ENCODE data around the gene VWF. TPM values are rescaled to one million over a fixed set of nuclear protein-coding genes. Genes with fewer than 3 reads are reported as not detected.
A peak's percentile ranks its signal among the peaks of the same experiment; 100 is the strongest.
"Not testable (repeated sequence)": the region's sequence is repeated elsewhere in the genome, so short reads cannot be mapped to it uniquely, and the experiment has no call there.

Gene VWF
- 0.05 TPM in 1 of 2 replicates, not detected in the other for total RNA-seq (2014; rRNA removed; shearing (Covaris generic))

DNA sequence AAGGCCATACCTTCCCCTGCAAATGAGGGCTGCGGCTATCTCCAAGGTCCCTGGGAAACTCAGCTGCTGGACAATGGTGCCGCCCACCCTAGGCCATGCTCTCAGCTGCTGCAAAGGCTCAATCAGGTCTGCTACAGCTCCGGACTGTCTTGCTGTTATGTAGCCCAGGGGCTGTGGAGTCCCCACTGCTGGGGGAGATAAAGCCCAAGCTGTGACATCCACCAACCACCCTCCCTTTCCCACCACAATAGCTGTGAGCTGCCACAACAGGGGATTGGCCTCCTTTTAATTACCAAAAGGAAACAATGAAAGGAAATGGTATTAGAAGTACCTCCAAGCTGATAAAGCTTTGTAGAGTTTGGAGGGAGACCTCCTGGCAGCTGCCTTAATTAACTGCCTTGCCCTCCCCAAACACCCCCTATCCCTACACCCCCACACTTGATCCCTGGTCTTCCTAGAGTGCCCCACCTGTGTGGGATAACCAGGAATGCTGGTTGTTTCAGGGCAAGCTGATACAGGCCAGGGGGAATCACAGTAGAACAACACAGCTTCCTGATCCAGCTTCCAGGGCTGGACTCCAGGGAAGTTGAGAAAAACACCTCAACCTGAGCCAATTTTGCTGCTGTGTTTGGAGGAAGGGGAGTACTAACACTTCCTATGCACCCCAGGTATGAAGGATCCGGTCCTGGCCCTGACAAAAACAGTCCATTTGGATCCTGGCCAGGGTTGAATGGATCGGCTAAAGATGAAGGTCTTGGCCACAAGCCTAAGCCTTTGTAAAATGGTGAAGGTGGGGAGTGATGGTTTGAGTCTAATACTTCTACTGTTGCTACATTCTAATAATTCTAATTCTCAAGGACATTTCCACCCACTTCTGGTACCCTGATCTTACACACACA lies at the start of gene VWF:
Gene VWF, minus strand, starts transcription at position 260 of the 899 bp plus-strand sequence. CDS start 1,474 bp downstream, outside the sequence.
- no peak for DNase-seq (ENCODE audit: low read depth)

DNA sequence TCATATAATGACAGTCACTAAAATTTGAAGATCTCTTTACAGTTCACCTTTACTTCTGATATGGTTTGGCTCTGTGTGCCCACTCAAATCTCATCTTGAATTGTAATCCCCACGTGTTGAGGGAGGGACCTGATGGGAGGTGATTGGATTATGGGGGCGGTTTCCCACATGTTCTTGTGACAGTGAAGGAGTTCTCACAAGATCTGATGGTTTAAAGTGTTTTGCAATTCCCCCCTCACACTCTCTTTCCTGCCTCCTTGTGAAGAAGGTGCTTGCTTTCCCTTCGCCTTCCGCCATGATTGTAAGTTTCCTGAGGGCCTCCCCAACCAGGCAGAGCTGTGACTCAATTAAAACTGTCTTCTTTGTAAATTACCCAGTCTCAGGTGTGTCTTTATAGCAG lies 48.4 kb upstream of the VWF start:
- DNase-seq (ENCODE audit: low read depth) = no peak

DNA sequence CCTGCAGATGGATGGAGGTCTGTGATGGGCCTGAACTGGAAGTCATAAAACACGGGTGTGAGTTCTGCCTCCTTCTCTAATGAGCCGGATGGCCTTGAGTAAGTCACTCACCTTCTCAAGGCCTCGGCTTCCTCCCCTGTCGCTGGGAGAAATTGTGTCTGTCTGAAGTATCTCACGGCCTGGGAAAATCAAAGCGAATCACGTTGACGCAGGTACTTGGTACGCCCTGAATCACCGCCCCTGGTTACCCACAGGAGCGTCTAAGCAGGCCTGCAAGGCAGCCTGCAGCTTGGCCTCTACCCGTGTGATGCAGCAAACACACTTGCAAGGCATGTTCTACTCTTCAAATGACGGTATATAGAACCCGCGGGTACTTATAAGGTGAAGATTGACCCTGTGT lies 47.6 kb upstream of the VWF start:
- no peak for DNase-seq (ENCODE audit: low read depth)

DNA sequence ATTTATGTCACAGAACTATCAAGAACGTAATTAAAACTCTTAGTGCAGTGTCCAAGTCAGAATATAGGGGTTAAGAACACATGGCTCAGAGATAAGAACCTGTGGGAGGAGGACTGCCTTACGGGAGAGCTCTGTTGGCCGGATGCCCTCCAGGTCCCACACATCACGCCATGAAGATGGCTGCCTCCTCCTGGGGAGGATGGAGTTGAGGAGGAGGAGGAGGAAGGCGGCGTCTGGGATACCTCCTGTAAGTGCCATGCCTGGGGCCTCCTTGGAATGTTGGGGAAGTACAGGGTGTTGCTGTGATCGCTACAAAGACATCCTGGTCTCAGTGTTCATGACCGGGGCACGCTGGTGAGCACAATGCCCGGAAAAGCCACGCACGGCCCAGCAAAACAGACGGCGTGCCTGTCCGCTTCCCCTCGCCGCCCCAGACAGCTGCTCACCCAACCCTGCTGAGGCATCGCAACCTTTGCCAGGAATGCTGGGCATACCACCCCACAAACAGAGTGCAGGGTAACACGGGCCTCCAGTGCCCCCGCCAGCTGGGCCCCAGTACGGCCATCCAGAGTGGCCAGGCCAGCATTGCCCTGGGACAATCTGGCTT lies 47.0 kb upstream of the VWF start:
- no peak for DNase-seq (ENCODE audit: low read depth)

DNA sequence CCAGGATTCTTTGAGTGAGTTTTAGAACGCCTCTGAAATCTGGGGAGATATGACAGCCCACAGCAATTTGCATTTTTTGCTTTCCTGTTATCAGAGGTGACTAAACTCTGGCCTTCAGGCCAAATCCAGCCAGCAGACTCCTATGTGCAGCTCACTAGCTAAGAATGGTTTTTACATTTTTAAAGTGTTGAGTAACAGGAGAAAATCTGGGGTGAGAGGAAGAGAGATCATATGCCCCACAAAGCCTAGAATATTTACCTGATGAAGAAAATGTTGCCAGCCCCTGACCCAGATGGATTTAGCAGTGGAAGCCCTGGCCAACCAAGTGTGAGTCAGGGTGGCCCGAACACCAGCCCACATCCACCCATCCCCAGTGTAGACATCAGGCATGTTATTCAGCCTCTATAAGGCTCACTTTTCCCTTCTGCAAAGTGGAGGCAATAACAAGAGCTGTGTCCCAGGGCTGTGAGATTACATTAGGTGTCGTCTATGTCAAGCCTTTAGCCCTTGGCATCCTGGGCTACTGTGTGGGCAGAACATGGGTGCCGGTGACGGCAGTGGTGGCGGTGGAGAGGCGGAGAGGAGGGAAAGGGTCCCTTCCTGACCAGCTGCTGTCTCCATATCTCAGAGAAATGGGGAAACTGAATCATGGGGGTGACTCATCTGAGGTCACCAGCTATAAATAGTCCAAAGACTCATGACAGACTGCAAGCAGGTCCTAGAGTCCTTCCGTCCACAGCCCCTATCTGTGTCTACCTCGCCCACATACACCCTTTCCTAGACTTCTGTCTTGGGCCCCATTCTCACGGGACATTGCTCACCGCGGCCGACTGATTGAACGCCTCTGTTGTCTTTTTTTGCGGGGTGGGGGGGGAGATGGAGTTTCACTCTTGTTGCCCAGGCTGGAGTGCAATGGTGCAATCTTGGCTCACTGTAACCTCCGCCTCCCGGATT lies 43.1 kb upstream of the VWF start:
- DNase-seq (ENCODE audit: low read depth) = peak; percentile 98

DNA sequence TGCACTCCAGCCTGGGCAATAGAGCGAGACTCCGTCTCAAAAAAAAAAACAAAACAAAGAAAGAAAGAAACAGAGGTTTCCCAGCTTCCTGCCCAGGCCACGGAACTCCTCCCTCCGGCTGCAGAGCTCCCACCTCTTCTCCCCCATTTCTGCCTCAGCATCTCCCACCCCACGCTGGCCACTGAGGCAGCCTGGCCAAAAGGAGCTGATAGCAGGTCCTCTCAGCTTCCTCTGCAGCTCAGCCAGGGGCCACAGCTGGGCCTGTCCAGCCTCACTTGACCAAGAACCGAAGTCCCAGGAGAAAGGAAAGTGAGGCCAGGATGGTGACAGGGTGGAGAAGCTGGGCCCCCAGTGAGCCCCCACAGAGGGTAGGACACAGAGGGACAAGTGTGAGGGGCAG lies 42.3 kb upstream of the VWF start:
- no peak for DNase-seq (ENCODE audit: low read depth)

DNA sequence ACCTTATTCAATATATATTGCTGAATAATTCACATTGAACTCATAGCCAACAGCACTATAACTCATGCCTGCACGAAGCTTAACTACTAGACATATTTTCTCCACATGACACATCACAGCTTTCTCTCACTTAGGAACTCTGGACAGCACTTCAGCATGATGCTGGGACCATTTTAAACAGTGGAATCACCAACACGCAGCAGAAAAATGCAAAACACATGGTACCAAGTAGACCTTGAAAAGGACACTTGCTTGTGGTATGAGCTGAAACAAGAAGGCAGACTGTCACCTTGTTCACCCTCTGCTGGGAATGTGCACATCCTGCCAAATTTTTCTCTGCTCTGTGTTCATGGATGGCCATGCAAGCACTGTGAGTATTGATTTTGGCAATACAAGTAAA lies 40.9 kb upstream of the VWF start:
- no peak for DNase-seq (ENCODE audit: low read depth)

DNA sequence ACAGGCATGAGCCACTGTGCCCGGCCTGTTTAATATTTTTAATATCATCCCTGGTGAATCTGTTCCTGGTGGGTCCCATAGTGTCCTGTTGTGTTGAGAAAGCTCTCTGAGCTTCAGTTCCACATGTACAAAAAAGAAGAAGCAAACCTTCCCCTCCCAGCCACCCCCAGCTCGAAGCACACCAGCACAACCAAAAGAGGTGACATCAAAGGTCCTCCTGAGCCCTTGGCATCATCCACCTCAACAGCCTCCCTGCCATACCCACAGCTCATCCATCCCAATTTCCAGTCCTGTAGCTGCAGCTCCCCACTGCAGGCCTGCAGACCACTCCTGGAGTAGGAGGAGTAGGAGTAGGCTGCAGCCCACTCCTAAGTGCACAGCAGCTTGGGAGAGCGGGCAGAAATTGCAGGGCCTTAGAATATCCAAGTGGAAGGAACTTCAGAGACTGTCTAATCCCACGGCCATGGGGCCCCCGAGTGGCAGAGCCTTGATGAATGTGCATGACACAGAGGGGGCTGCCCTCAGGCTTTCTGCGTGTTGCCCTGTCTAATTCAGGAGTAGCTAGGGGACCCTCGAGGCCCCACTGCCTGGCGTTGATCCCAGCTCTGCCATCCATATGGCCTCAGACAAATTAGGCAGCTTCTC lies 39.1 kb upstream of the VWF start:
- no peak for DNase-seq (ENCODE audit: low read depth)

DNA sequence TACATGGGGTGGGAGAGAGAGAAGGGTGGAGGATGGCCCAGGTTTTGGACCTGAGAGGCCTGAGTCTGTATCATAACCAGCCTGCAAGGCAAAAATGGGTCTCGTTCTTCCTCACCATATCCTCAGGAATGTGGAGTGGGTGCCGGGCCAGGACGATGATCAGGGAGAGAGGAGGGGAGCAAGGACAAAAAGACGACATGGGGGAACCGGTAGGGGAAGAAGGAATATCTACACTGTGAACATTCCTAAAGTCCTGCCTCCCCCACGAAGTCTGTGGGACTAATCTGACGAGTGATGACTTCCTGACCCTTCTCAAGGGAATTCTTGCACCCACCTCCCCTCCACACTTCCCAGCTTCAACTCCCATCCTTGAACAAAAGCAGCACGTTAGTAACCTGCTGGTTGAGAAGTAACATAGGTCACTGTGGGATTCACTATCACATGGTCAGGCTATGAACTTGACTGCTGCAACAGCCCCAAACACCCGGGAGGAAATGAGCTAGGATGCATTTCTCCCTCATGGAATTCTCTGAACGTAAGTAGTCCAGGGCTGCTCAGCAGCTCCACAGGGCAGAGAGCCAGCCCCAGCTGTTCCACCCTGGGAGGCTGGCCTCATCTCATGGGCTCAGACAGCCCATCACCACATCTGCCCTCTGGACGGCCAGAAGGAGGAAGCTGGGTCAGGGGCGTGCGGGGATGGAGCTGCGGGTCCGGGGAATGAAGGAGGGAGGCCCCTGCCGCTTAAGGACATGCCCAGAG lies 36.8 kb upstream of the VWF start:
- DNase-seq (ENCODE audit: low read depth) = no peak

DNA sequence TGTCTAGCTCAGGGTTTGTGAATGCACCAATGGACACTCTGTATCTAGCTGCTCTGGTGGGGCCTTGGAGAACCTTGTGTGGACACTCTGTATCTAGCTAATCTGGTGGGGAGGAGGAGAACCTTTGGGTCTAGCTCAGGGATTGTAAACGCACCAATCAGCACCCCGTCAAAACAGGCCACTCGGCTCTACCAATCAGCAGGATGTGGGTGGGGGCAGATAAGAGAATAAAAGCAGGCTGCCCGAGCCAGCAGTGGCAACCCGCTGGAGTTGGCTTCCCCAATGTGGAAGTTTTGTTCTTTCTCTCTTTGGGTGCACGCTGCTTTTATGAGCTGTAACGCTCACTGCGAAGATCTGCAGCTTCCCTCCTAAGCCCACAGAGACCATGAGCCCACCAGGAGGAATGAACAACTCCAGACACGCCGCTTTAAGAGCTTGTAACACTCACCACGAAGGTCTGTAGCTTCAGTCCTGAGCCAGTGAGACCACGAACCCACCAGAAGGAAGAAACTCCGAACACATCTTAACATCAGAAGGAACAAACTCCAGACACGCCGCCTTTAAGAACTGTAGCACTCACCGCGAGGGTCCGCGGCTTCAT lies 35.7 kb upstream of the VWF start:
- not testable (repeated sequence) for DNase-seq (ENCODE audit: low read depth)

DNA sequence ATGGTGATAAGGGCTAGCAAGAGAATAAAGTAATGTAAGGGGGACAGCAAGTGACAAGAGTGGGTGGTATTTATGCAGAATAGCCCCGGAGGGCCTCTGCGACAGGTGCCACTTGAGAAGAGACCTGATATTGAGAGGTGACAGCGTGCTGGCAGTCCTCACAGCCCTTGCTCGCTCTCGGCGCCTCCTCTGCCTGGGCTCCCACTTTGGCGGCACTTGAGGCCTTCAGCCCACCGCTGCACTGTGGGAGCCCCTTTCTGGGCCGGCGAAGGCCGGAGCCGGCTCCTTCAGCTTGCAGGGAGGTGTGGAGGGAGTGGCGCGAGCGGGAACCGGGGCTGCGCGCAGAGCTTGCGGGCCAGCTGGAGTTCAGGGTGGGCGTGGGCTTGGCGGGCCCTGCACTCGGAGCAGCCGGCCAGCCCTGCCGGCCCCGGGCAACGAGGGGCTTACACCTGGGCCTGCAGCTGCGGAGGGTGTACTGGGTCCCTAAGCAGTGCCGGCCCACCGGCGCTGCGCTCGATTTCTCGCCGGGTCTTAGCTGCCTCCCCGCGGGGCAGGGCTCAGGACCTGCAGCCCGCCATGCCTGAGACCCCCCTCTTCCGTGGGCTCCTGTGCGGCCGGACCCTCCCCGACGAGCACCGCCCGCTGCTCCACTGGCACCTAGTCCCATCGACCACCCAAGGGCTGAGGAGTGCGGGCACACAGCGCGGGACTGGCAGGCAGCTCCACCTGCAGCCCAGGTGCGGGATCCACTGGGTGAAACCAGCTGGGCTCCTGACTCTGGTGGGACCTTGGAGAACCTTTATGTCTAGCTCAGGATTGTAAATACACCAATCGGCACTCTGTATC lies 34.9 kb upstream of the VWF start:
- DNase-seq (ENCODE audit: low read depth) = not testable (repeated sequence)

DNA sequence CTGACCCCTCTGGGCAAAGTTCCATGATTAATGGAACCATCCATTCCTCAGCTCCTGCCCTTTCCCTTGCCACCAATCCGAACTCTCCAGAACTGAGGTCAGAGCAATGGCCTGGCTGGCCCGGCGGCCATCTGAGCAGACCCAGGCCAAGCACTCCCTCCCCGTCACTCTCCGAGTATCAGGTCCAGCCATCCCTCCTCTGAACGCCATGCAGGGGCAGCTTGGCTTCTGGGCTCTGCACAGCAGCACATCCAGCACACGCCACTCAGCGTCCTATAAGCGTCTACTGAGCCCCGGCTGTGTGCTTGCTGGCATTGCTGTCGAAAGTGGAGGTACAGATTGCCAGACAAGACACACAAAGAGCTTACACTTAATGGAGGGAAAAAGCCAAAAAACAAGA lies 34.3 kb upstream of the VWF start:
- no peak for DNase-seq (ENCODE audit: low read depth)

DNA sequence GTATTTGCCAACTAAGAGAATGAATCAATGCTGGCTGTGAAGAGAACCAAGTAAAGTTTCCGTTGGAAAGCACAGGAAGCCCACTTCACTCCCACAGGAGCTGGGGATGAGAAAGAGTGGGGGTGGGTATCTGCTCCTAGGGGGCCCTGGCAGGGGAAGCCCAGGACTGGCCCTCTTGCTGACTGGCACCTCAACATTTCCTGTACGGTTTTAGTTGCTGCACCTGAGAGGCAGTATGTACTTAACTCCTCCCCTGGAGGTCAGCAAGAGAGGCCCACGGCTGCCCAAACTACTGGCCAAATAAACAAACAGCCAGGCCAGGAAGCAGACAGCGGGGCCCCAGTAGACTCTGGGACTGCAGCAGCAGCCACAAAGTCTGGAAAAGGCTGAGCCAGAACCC lies 33.8 kb upstream of the VWF start:
- peak; percentile 59 for DNase-seq (ENCODE audit: low read depth)

DNA sequence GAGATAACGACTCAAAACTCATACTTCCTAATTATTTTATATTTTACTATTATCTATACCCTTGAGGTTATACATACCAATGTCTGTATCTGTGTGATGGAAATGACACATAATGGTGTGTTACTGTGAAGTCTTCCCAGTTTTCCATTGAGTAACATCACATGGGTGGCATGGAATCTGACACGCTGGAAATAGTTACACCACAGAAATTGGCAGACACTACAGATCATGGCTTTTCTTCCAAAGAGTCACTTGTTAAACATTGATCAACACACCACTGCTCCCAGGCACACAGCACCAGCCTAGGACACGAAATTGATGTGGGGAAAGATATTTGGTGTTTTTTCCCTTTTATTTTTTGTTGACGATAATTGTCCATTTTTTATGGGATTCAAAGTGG lies 33.0 kb upstream of the VWF start:
- DNase-seq (ENCODE audit: low read depth) = no peak

DNA sequence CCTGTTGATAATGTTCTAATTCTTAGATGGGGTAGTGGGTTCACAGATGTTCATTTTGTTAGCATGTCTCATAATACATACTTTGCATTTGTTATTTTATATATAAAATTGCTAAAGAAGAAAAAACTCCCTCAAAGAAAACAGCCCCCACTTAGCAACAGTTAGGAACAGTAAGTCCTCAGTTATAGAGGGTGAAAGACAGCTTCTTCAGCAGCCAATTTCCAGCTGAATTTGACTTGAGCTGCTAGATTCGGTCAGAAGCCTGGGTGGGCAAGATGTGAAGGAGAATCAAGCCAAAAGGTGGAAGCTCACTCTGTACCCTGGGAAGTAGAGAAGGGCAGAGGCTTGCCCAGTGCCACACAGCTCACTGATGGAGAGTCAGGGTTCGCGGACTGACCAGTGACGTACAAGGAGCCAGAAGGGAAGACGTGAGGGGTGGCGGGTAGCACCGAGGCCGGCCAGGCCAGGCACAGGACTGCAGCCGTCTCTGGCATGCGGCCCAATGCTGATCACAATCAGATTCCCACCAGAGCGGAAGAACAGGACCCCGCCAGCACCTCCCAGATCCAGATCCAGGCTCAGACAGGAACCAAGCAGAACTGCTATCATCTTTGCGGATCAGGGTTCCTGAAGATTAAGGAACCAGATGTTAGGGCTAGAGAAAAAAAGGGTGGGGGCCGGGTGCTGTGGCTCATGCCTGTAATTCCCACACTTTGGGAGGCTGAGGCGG lies 30.4 kb upstream of the VWF start:
- DNase-seq (ENCODE audit: low read depth) = no peak

DNA sequence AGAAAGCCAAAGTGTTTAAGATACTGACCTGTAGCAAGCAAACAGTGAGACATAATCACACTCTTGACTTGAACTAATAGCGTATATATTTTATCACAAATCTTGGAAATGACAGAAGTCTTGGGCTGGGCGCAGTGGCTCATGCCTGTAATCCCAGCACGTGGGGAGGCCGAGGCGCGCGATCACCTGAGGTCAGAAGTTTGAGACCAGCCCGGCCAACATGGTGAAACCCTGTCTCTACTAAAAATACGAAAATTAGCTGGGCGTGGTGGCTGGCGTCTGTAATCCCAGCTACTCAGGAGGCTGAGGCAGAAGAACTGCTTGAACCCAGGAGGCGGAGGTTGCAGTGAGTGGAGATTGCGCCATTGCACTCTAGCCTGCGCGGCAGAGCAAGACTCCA lies 24.3 kb upstream of the VWF start:
- not testable (repeated sequence) for DNase-seq (ENCODE audit: low read depth)

DNA sequence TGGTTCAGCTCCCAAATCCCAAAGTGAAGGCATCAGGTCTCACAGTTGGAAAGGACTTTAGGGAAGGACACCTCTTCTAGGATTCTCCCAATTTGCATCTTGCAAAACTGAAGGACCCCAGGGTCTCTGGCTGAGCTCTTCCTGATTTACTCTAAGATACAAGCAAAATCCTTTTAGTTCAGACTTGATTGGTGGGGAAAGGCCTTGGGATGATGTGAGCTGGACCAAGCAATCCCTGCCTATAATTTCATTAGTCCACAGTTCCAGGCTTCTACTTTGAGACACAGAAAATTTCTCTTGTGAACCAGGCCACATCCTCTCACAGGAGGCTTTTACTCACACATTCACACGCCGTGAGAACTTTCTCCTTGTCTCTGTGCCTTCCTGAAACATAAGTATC lies 23.6 kb upstream of the VWF start:
- no peak for DNase-seq (ENCODE audit: low read depth)

DNA sequence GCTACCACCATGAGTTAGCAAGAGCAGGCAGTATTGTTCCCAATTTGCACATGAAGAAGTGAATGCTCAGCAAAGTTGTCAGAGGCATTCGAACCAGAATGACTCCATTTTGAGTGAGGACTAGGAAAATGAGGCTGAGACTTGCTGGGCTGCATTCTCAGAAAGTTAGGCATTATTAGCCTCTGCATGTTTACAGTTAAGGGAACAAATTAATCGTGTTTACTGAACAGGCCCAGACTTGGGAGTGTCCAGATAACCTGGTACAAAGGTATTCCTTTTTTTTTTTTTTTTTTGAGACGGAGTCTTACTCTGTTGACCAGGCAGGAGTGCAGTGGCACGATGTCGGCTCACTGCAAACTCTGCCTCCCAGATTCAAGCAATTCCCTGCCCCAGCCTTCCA lies 22.5 kb upstream of the VWF start:
- no peak for DNase-seq (ENCODE audit: low read depth)

DNA sequence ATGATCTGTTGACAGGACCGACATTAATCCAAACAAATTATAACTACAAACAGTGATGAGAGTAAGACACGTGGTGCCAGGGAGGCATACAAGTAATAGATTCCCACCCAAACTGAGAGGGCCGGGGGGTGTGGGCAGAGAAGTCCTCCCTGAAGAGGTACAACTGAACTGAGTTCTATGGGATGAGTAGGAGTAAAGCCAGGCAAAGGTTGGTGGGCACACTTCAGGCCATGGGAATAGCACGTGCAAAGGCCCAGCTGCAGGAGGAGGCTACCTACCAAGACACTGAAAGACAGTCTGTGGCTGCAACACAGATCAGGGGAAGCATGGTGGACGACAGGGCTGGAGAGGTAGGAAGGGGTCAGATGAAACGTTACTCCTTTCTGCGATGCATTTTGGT lies 22.0 kb upstream of the VWF start:
- no peak for DNase-seq (ENCODE audit: low read depth)
